ENCODE results near the gene GTF2A1.

GTF2A1 gene

GRCh38 chr14:81208489-81208888, 12.3 kb downstream of the GTF2A1 start:
- Histone ChIP-seq H3K9me3 (ENCODE audit: insufficient read depth, low read depth, low read length) (no peaks in the 10 kb centered on the region), H3K27ac (ENCODE audit: low read depth, low read length) (no peak overlapping the region), H3K27me3 (ENCODE audit: insufficient read depth, low read length) (no peaks in the 10 kb centered on the region), H3K36me3 (ENCODE audit: insufficient read depth, low read length) (peaks cover 91% of the 10 kb centered on the region), H3K9ac (ENCODE audit: low read depth, low read length) (no peak overlapping the region), H3K4me3 (ENCODE audit: low read length) (no peak overlapping the region), H3K4me1 (ENCODE audit: insufficient read depth, low read length) (peaks cover 3% of the 10 kb centered on the region; the same call in 1 of the 2 replicates)
- WGBS = 95% methylated on average over 8 of the region's 8 CpGs

GRCh38 chr14:81206115-81206514, 14.6 kb downstream of the GTF2A1 start:
- no peak overlapping the region for H3K4me3 ChIP-seq (ENCODE audit: low read length)
- H3K4me1 ChIP-seq (ENCODE audit: insufficient read depth, low read length) = peaks cover 3% of the 10 kb centered on the region; the same call in 1 of the 2 replicates
- peaks cover 93% of the 10 kb centered on the region for H3K36me3 ChIP-seq (ENCODE audit: insufficient read depth, low read length)
- 88% methylated on average over 2 of the region's 4 CpGs for WGBS
- H3K27ac ChIP-seq (ENCODE audit: low read depth, low read length) = no peak overlapping the region
- no peaks in the 10 kb centered on the region for H3K9me3 ChIP-seq (ENCODE audit: insufficient read depth, low read depth, low read length)
- H3K27me3 ChIP-seq (ENCODE audit: insufficient read depth, low read length) = no peaks in the 10 kb centered on the region
- no peak overlapping the region for H3K9ac ChIP-seq (ENCODE audit: low read depth, low read length)

DNA sequence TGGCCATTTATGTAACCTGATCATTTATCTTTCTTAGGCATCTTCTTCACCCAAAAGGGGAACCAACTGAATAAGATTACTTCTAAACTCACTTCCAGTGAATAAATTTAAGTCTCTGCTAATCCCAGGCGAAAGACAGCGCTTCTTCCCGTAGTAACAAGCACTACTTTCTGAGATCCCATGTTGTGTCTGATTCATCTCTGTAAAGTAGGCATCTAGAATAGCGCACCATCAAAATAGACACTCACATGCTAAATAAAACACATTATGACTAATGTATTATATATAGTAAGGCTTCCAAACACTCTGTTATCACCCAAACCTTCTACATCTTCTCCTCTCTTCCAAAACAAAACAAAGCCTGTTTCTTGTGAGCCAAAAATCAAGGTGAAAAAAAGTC, 15.1 kb downstream of the GTF2A1 start:
- H3K27ac ChIP-seq (ENCODE audit: low read depth, low read length) = no peak overlapping the region
- no peak overlapping the region for H3K4me3 ChIP-seq (ENCODE audit: low read length)
- no peaks in the 10 kb centered on the region for H3K27me3 ChIP-seq (ENCODE audit: insufficient read depth, low read length)
- 100% methylated on average over 3 of the region's 4 CpGs for WGBS
- H3K9me3 ChIP-seq (ENCODE audit: insufficient read depth, low read depth, low read length) = no peaks in the 10 kb centered on the region
- peaks cover 3% of the 10 kb centered on the region; the same call in 1 of the 2 replicates for H3K4me1 ChIP-seq (ENCODE audit: insufficient read depth, low read length)
- no peak overlapping the region for H3K9ac ChIP-seq (ENCODE audit: low read depth, low read length)
- H3K36me3 ChIP-seq (ENCODE audit: insufficient read depth, low read length) = peaks cover 96% of the 10 kb centered on the region

DNA sequence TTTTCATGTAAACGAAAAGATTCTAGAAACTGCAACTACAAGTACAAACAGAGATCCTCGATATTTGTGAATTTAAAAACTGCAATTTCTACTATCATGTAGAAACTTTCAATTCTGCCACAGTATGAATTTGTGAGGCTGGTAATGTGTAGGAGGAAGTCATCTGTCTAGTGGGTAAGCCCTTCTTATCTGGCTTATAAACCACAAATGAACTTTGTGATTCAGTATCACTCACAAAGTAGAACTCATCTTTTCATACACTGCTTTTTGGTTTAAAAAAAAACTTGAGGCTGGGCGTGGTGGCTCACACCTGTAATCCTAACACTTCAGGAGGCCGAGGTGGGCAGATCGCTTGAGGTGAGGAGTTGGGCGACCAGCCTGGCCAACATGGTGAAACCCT, 20.7 kb downstream of the GTF2A1 start:
- over 99% methylated on average over 6 of the region's 6 CpGs for WGBS
- no peak overlapping the region for H3K27ac ChIP-seq (ENCODE audit: low read depth, low read length)
- peaks cover 99% of the 10 kb centered on the region for H3K36me3 ChIP-seq (ENCODE audit: insufficient read depth, low read length)
- H3K27me3 ChIP-seq (ENCODE audit: insufficient read depth, low read length) = no peaks in the 10 kb centered on the region
- H3K4me1 ChIP-seq (ENCODE audit: insufficient read depth, low read length) = no peaks in the 10 kb centered on the region
- no peak overlapping the region for H3K9ac ChIP-seq (ENCODE audit: low read depth, low read length)
- H3K9me3 ChIP-seq (ENCODE audit: insufficient read depth, low read depth, low read length) = no peaks in the 10 kb centered on the region
- H3K4me3 ChIP-seq (ENCODE audit: low read length) = no peak overlapping the region

DNA sequence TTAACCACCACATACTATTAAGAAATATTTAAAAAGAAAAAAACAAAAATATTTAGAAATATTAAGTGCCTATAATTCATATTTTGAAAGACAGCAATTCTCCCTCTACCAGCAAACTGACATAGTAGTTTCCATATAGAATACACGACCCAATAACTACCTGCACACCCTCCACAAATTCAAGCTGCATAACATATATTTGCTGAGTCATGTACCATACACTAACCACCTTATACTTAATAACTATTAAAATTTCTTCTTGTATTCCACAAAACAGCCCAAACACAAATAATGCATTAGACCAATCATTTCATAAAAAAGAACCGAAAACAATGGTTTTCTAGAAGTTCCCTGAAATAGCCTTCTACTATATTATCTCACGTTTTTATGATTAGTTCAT, 21.7 kb downstream of the GTF2A1 start:
- WGBS = 91% methylated on average over 3 of the region's 3 CpGs
- Histone ChIP-seq H3K9me3 (ENCODE audit: insufficient read depth, low read depth, low read length) (no peaks in the 10 kb centered on the region), H3K9ac (ENCODE audit: low read depth, low read length) (no peak overlapping the region), H3K36me3 (ENCODE audit: insufficient read depth, low read length) (peaks cover 99% of the 10 kb centered on the region), H3K27ac (ENCODE audit: low read depth, low read length) (no peak overlapping the region), H3K4me1 (ENCODE audit: insufficient read depth, low read length) (no peaks in the 10 kb centered on the region), H3K27me3 (ENCODE audit: insufficient read depth, low read length) (no peaks in the 10 kb centered on the region), H3K4me3 (ENCODE audit: low read length) (no peak overlapping the region)

- no peaks in the 10 kb centered on the region for H3K9me3 ChIP-seq (ENCODE audit: insufficient read depth, low read depth, low read length)
- no peak overlapping the region for H3K9ac ChIP-seq (ENCODE audit: low read depth, low read length)
- H3K27ac ChIP-seq (ENCODE audit: low read depth, low read length) = no peak overlapping the region
- no peak overlapping the region for H3K4me3 ChIP-seq (ENCODE audit: low read length)
- peaks cover 99% of the 10 kb centered on the region for H3K36me3 ChIP-seq (ENCODE audit: insufficient read depth, low read length)
- H3K4me1 ChIP-seq (ENCODE audit: insufficient read depth, low read length) = no peaks in the 10 kb centered on the region
- 100% methylated on average over 2 of the region's 2 CpGs for WGBS
- H3K27me3 ChIP-seq (ENCODE audit: insufficient read depth, low read length) = no peaks in the 10 kb centered on the region
These were observed 22.1 kb downstream of the GTF2A1 start for GRCh38 chr14:81198651-81199050.

DNA sequence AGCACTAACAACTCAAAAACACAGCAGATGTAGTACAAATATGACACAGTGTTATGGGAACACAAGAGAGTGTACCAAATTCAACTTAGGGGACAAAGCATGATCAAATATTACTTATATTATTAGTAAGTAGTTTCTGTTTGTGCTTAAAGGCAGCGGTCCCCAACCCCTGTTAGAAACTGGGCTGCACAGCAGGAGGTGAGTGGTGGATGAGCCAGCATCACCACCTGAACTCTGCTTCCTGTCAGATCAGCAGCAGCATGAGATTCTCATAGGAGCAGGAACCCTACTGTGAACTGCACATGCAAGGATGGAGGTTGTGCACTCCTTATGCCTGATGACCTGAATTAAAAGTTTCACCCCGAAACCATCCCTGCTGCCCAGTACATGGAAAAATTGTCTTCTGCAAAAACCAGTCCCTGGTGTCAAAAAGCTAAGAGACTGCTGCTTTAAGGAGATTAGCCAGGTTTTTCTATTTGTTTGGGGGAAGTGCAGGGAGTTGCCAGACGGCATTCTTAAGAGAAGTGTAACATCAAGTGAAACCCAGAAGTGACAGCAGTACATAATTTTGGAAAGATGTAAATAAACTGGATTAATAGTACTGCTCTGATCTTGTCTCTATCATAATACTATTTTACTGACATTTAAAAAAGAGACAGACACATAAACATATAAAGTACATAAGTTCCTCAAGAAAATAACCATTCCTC, 26.7 kb downstream of the GTF2A1 start:
- no peak overlapping the region for H3K27ac ChIP-seq (ENCODE audit: low read depth, low read length)
- H3K4me1 ChIP-seq (ENCODE audit: insufficient read depth, low read length) = no peaks in the 10 kb centered on the region
- no peaks in the 10 kb centered on the region for H3K9me3 ChIP-seq (ENCODE audit: insufficient read depth, low read depth, low read length)
- no peak overlapping the region for H3K9ac ChIP-seq (ENCODE audit: low read depth, low read length)
- no peaks in the 10 kb centered on the region for H3K27me3 ChIP-seq (ENCODE audit: insufficient read depth, low read length)
- H3K4me3 ChIP-seq (ENCODE audit: low read length) = no peak overlapping the region
- peaks cover 95% of the 10 kb centered on the region for H3K36me3 ChIP-seq (ENCODE audit: insufficient read depth, low read length)
- WGBS = 94% methylated on average over 3 of the region's 3 CpGs

DNA sequence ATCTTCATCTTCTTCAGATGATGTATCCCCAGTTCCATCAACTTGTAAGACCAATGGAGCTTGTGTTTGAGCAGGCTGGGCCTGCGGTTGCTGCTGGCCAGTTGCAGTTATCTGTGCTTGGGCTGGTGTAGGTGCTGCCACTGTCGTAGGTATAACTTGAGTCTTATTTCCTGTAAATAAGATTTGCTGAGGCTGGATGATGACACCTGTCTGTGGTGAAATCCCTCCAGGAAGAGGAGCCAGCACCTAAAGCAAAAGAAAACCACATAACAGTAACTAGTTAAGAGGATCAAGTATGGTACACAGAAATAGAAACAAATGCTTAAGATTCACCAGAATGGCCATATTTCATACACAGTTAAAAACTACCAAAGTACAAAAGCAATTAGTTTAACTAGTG, 28.2 kb downstream of the GTF2A1 start:
- H3K36me3 ChIP-seq (ENCODE audit: insufficient read depth, low read length) = peaks cover 90% of the 10 kb centered on the region
- no peak overlapping the region for H3K4me3 ChIP-seq (ENCODE audit: low read length)
- WGBS = 94% methylated on average over 2 of the region's 2 CpGs
- H3K9me3 ChIP-seq (ENCODE audit: insufficient read depth, low read depth, low read length) = no peaks in the 10 kb centered on the region
- H3K4me1 ChIP-seq (ENCODE audit: insufficient read depth, low read length) = no peaks in the 10 kb centered on the region
- H3K27ac ChIP-seq (ENCODE audit: low read depth, low read length) = no peak overlapping the region
- H3K27me3 ChIP-seq (ENCODE audit: insufficient read depth, low read length) = no peaks in the 10 kb centered on the region
- H3K9ac ChIP-seq (ENCODE audit: low read depth, low read length) = no peak overlapping the region

DNA sequence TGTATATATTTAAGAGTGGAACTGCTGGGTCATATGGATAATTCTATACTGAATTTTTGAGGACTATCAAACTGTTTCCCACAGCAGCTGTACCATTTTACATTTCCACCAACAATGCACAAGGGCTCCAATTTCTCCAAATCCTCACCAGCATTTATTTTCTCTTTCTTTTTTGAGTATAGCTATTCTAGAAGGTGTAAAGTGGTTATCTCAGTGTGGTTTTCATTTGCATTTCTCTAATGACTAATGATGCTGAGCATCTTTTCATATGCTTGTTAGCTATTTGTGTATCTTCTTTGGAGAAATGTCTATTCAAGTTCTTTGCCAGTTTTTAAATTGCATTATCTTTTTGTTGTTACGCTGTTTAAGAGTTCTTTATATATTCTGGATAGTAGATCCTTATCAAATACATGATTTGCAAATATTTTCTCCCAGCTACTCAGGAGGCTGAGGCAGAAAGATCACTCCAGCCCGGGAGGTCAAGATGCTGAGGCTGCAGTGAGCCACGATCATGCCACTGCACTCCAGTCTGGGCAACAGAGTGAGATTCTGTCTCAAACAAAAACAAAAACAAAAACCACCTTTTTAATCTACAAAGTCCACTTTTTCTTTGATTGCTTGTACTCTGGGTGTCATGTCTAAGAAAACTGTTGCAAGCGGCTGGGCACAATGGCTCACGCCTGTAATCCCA, 32.8 kb downstream of the GTF2A1 start:
- H3K27ac ChIP-seq (ENCODE audit: low read depth, low read length) = no peak overlapping the region
- no peak overlapping the region for H3K4me3 ChIP-seq (ENCODE audit: low read length)
- no peaks in the 10 kb centered on the region for H3K9me3 ChIP-seq (ENCODE audit: insufficient read depth, low read depth, low read length)
- peaks cover 86% of the 10 kb centered on the region for H3K36me3 ChIP-seq (ENCODE audit: insufficient read depth, low read length)
- 94% methylated on average over 4 of the region's 5 CpGs for WGBS
- H3K9ac ChIP-seq (ENCODE audit: low read depth, low read length) = no peak overlapping the region
- no peaks in the 10 kb centered on the region for H3K27me3 ChIP-seq (ENCODE audit: insufficient read depth, low read length)
- no peaks in the 10 kb centered on the region for H3K4me1 ChIP-seq (ENCODE audit: insufficient read depth, low read length)

- no peaks in the 10 kb centered on the region for H3K27me3 ChIP-seq (ENCODE audit: insufficient read depth, low read length)
- H3K27ac ChIP-seq (ENCODE audit: low read depth, low read length) = no peak overlapping the region
- no peak overlapping the region for H3K9ac ChIP-seq (ENCODE audit: low read depth, low read length)
- no peak overlapping the region for H3K4me3 ChIP-seq (ENCODE audit: low read length)
- no peaks in the 10 kb centered on the region for H3K4me1 ChIP-seq (ENCODE audit: insufficient read depth, low read length)
- H3K36me3 ChIP-seq (ENCODE audit: insufficient read depth, low read length) = peaks cover 73% of the 10 kb centered on the region
- WGBS = 100% methylated on average over 2 of the region's 2 CpGs
- H3K9me3 ChIP-seq (ENCODE audit: insufficient read depth, low read depth, low read length) = no peaks in the 10 kb centered on the region
These were observed 41.1 kb downstream of the GTF2A1 start for GRCh38 chr14:81179631-81180030.

GRCh38 chr14:81178063-81178462, 42.7 kb downstream of the GTF2A1 start:
- Histone ChIP-seq H3K4me3 (ENCODE audit: low read length) (no peak overlapping the region), H3K27ac (ENCODE audit: low read depth, low read length) (no peak overlapping the region)

More at GRCh38 chr14:81178063-81178462, 42.7 kb downstream of the GTF2A1 start:
- no peak overlapping the region for H3K9ac ChIP-seq (ENCODE audit: low read depth, low read length)
- no peaks in the 10 kb centered on the region for H3K9me3 ChIP-seq (ENCODE audit: insufficient read depth, low read depth, low read length)
- peaks cover 58% of the 10 kb centered on the region for H3K36me3 ChIP-seq (ENCODE audit: insufficient read depth, low read length)
- H3K4me1 ChIP-seq (ENCODE audit: insufficient read depth, low read length) = no peaks in the 10 kb centered on the region
- H3K27me3 ChIP-seq (ENCODE audit: insufficient read depth, low read length) = no peaks in the 10 kb centered on the region
